IMR-90 (cell line): ENCODE results near the gene PCBP3. TPM values are rescaled to one million over a fixed set of nuclear protein-coding genes. Genes with fewer than 3 reads are reported as not detected.

Experiments used
- ATAC-seq: fragments of 200-7000 bp; cut with Tn5 transposase; 2 replicates; pipeline ENCODE4 v1.9.1; 2020; ENCODE audit warnings: low read depth, mild to moderate bottlenecking, moderate library complexity
- BruUV-seq: library from RNA; stranded (reverse); fragments of 400-500 nt; replicated peaks from 2 replicates; lab custom pipeline; 2021; lab: Mats Ljungman, UMichigan
- CTCF ChIA-PET: fragments of 300-600 bp; formaldehyde crosslinking; extraction: SDS; loops from one replicate; lab custom pipeline; 2021; ENCODE audit warnings: antibody characterized with exemption; lab: Yijun Ruan, JAX
- POLR2A ChIA-PET: fragments of 300-600 bp; sonication (Branson Sonifier 250); formaldehyde crosslinking; loops from one replicate; lab custom pipeline; 2022; ENCODE audit warnings: antibody characterized with exemption; ENCODE audit not compliant: unreplicated experiment; lab: Charles Lee
- DNase-seq: peaks from one replicate; pipeline ENCODE4 v3.0.0; 2013
- H2AFZ ChIP-seq: replicated peaks from 2 replicates; pipeline ENCODE3; 2013; ENCODE audit warnings: low read length, mild to moderate bottlenecking; ENCODE audit not compliant: poor library complexity
- H2AK5ac ChIP-seq: 2 replicates; pipeline ENCODE4 v1.6.1; 2013; ENCODE audit warnings: low read depth, low read length, inconsistent platforms
- H2AK9ac ChIP-seq: replicated peaks from 2 replicates; pipeline ENCODE3; 2013; ENCODE audit warnings: mild to moderate bottlenecking, low read depth, low read length, moderate library complexity; ENCODE audit not compliant: poor library complexity
- H2BK120ac ChIP-seq: 2 replicates; pipeline ENCODE4 v1.6.1; 2013; ENCODE audit warnings: low read depth, low read length, inconsistent platforms
- H2BK15ac ChIP-seq: 3 replicates; pipeline ENCODE4 v1.6.1; 2013; ENCODE audit warnings: low read depth, low read length, inconsistent platforms
- H2BK20ac ChIP-seq: 2 replicates; pipeline ENCODE4 v1.6.1; 2013; ENCODE audit warnings: low read depth, mild to moderate bottlenecking, inconsistent platforms, low read length, moderate library complexity
- H2BK5ac ChIP-seq: 2 replicates; pipeline ENCODE4 v1.6.1; 2013; ENCODE audit warnings: mild to moderate bottlenecking, low read depth, low read length, inconsistent platforms; ENCODE audit not compliant: poor library complexity, severe bottlenecking
- H3K14ac ChIP-seq: replicated peaks from 2 replicates; pipeline ENCODE4 v1.6.1; 2013; ENCODE audit warnings: low read depth, low read length, inconsistent platforms
- H3K18ac ChIP-seq: 2 replicates; pipeline ENCODE4 v1.6.1; 2013; ENCODE audit warnings: low read depth, low read length, control low read depth
- H3K23ac ChIP-seq: 2 replicates; pipeline ENCODE4 v1.6.1; 2013; ENCODE audit warnings: low read depth, low read length, inconsistent platforms
- H3K27ac ChIP-seq: 2 replicates; pipeline ENCODE4 v1.5.1; 2013; ENCODE audit warnings: mild to moderate bottlenecking, control low read depth, low read length; ENCODE audit not compliant: insufficient read depth
- H3K27me3 ChIP-seq: 2 replicates; pipeline ENCODE4 v1.6.1; 2013; ENCODE audit warnings: low read length; ENCODE audit not compliant: control insufficient read depth, insufficient read depth
- H3K36me3 ChIP-seq: 2 replicates; pipeline ENCODE4 v1.6.1; 2013; ENCODE audit warnings: low read length, mixed read lengths; ENCODE audit not compliant: control insufficient read depth, insufficient read depth
- H3K4ac ChIP-seq: 2 replicates; pipeline ENCODE4 v1.6.1; 2013; ENCODE audit warnings: low read depth, low read length, inconsistent platforms
- H3K4me1 ChIP-seq: 2 replicates; pipeline ENCODE4 v1.6.1; 2013; ENCODE audit warnings: low read length, mixed read lengths; ENCODE audit not compliant: control insufficient read depth, insufficient read depth
- H3K4me2 ChIP-seq: 2 replicates; pipeline ENCODE4 v1.6.1; 2013; ENCODE audit warnings: low read depth, mild to moderate bottlenecking, control low read depth, low read length, moderate library complexity
- H3K4me3 ChIP-seq: 2 replicates; pipeline ENCODE4 v1.5.1; 2013; ENCODE audit warnings: low read depth, mild to moderate bottlenecking, control low read depth, low read length, moderate library complexity; ENCODE audit not compliant: insufficient read depth
- H3K56ac ChIP-seq: 2 replicates; pipeline ENCODE4 v1.6.1; 2013; ENCODE audit warnings: low read length, inconsistent platforms; ENCODE audit not compliant: insufficient read depth; ENCODE audit errors: extremely low read depth
- H3K79me1 ChIP-seq, 2 experiments: 2 replicates each; pipeline ENCODE4 v1.6.1; 2013; ENCODE audit warnings: low read length in 2 of 2, inconsistent platforms in 1 of 2, low read depth in 1 of 2
- H3K9ac ChIP-seq: 2 replicates; pipeline ENCODE4 v1.6.1; 2013; ENCODE audit warnings: low read depth, low read length, control low read depth
- H3K9me1 ChIP-seq: 2 replicates; pipeline ENCODE4 v1.6.1; 2013; ENCODE audit warnings: low read length, inconsistent platforms; ENCODE audit not compliant: insufficient read depth
- H3K9me3 ChIP-seq: 2 replicates; pipeline ENCODE4 v1.6.1; 2013; ENCODE audit warnings: low read length; ENCODE audit not compliant: control insufficient read depth, insufficient read depth
- H4K20me1 ChIP-seq: 2 replicates; pipeline ENCODE4 v1.6.1; 2013; ENCODE audit warnings: low read length, inconsistent platforms; ENCODE audit not compliant: insufficient read depth
- H4K5ac ChIP-seq: 2 replicates; pipeline ENCODE4 v1.6.1; 2013; ENCODE audit warnings: mild to moderate bottlenecking, low read depth, low read length, control low read depth
- H4K8ac ChIP-seq, 2 experiments: 2 replicates each; pipeline ENCODE4 v1.6.1; 2013; ENCODE audit warnings: low read depth in 2 of 2, low read length in 2 of 2, control low read depth in 1 of 2, inconsistent platforms in 1 of 2
- H4K91ac ChIP-seq: 2 replicates; pipeline ENCODE4 v1.6.1; 2013; ENCODE audit warnings: low read depth, low read length, inconsistent platforms; ENCODE audit not compliant: insufficient read depth
- BHLHE40 ChIP-seq: fragments of 150-350 bp; IDR thresholded peaks from 2 replicates; pipeline ENCODE4 v1.6.1; 2016; ENCODE audit warnings: mild to moderate bottlenecking, low read depth, low read length
- CEBPB ChIP-seq: IDR thresholded peaks from 2 replicates; pipeline ENCODE4 v1.6.1; 2012; ENCODE audit warnings: low read depth, low read length, improper control_type of control experiment
- CHD1 ChIP-seq: IDR thresholded peaks from 2 replicates; pipeline ENCODE4 v1.6.1; 2012; ENCODE audit warnings: low read depth, low read length, improper control_type of control experiment
- MAFK ChIP-seq: IDR thresholded peaks from 2 replicates; pipeline ENCODE4 v1.6.1; 2012; ENCODE audit warnings: low read depth, low read length, improper control_type of control experiment
- MAZ ChIP-seq: IDR thresholded peaks from 2 replicates; pipeline ENCODE4 v1.6.1; 2012; ENCODE audit warnings: low read depth, mild to moderate bottlenecking, low read length, improper control_type of control experiment, moderate library complexity, borderline replicate concordance
- RAD21 ChIP-seq: IDR thresholded peaks from 2 replicates; pipeline ENCODE4 v1.6.1; 2012; ENCODE audit warnings: low read length, improper control_type of control experiment
- RCOR1 ChIP-seq: IDR thresholded peaks from 2 replicates; pipeline ENCODE4 v1.6.1; 2012; ENCODE audit warnings: mild to moderate bottlenecking, low read length, improper control_type of control experiment; ENCODE audit not compliant: insufficient replicate concordance
- SMC3 ChIP-seq: fragments of 150-350 bp; IDR thresholded peaks from 2 replicates; pipeline ENCODE4 v1.6.1; 2016; ENCODE audit warnings: low read depth, mild to moderate bottlenecking, antibody characterized with exemption, low read length, moderate library complexity
- USF2 ChIP-seq: fragments of 150-350 bp; IDR thresholded peaks from 2 replicates; pipeline ENCODE4 v1.6.1; 2017; ENCODE audit warnings: mild to moderate bottlenecking, antibody characterized with exemption, low read length, low read depth
- WGBS, 2 experiments: methylation state at CpG; one replicate each; pipeline versions ENCODE4 v1.1.5 to v1.1.7; 2013; ENCODE audit warnings: missing lambda C conversion rate in 2 of 2; ENCODE audit not compliant: insufficient read length in 1 of 2; ENCODE audit errors: extremely low coverage in 2 of 2; 5-methylcytosine and 5-hydroxymethylcytosine counted together
- dilution Hi-C: fragments of 300-500 bp; cut with HindIII; formaldehyde crosslinking; loops from one replicate; pipeline ENCODE4 v1.14.3; 2018; ENCODE audit warnings: low sequenced_read_pairs; ENCODE audit not compliant: unreplicated experiment
- in situ Hi-C: fragments of 300-500 bp; cut with MboI; formaldehyde crosslinking; loops from 3 replicates; pipeline ENCODE4 v1.14.3; 2019; ENCODE audit warnings: low sequenced_read_pairs, inconsistent platforms, mixed read lengths
- intact Hi-C: fragments of 100-400 bp; cut with micrococcal nuclease; formaldehyde crosslinking; loops from 2 replicates; pipeline ENCODE4 v1.10.0; 2022
- polyA plus RNA-seq, 3 experiments: library from polyadenylated mRNA; depleted of rRNA; stranded (reverse); fragments of >200 nt; gene quantifications; 2 replicates each; pipeline ENCODE4 v1.2.3, GENCODE V29; 2012; ENCODE audit warnings: low replicate concordance in 1 of 3
- total RNA-seq: library from RNA; depleted of rRNA; stranded (reverse); fragments of >200 nt; gene quantifications from 2 replicates; pipeline ENCODE4 v1.2.3, GENCODE V29; 2012

PCBP3 gene
- total and polyA plus RNA-seq, 2 of the 4 experiments (the other 2 are of a cell fraction) = 2.9 to 3.9 TPM

GRCh38 chr21:45704311-45705108 lies 61.0 kb downstream of the PCBP3 start:
- Histone ChIP-seq H2AK9ac (no peak overlapping the region), H2AK5ac (no peak overlapping the region), H3K56ac (no peak overlapping the region), H4K5ac (no peak overlapping the region), H3K23ac (no peak overlapping the region), H3K4me2 (no peak overlapping the region), H4K8ac (no peak overlapping the region), H2BK20ac (no peak overlapping the region), H3K4me1 (no peaks in the 10 kb centered on the region; the same call in 1 of the 2 replicates), H3K9ac (no peak overlapping the region), H2BK15ac (no peak overlapping the region), H3K27ac (no peak overlapping the region), H4K20me1 (no peaks in the 10 kb centered on the region), H3K79me1 (0 out of 4 replicates have a peak, but pooled peaks cover 0 to 4% of the 10 kb centered on the region in 2 experiments), H4K91ac (no peak overlapping the region), H3K9me1 (no peaks in the 10 kb centered on the region; the same call in 1 of the 2 replicates), H3K14ac (no peak overlapping the region), H2AFZ (no peak overlapping the region), H3K9me3 (no peaks in the 10 kb centered on the region), H3K36me3 (no peaks in the 10 kb centered on the region), H3K4ac (no peak overlapping the region), H2BK120ac (no peak overlapping the region), H3K27me3 (no peaks in the 10 kb centered on the region), H2BK5ac (no peak overlapping the region), H3K18ac (no peak overlapping the region), H3K4me3 (no peak overlapping the region)
- no peak for ATAC-seq
- in situ Hi-C loops (no loop called here), intact Hi-C loops (no loop called here), dilution Hi-C loops (no loop called here)
- WGBS, 2 experiments = 83% methylated on average over 1 of the region's 13 CpGs; no CpG with 5 or more reads in 1 of the 2 experiments
- no peak for DNase-seq
- ChIA-PET POLR2A (no interaction called here), CTCF (no interaction called here)
- TF ChIP-seq MAFK (no peak), MAZ (no peak), RAD21 (no peak), USF2 (no peak), RCOR1 (no peak), CEBPB (no peak), CHD1 (no peak), SMC3 (no peak), BHLHE40 (no peak)
- BruUV-seq = no TSS peak
